GDM1 (cell line): ENCODE results near the gene DENND2A.
"Not testable (repeated sequence)": the region's sequence is repeated elsewhere in the genome, so short reads cannot be mapped to it uniquely, and the experiment has no call there.

Experiments used
- DNase-seq: peaks from one replicate; lab custom pipeline; 2025; lab: John Stamatoyannopoulos, UW

The DENND2A gene

GRCh38 chr7:140673063-140673773 is 32.6 kb upstream of the DENND2A start:
- peak; percentile 49 for DNase-seq

GRCh38 chr7:140672382-140673062 is 31.9 kb upstream of the DENND2A start, which contains the start of gene ADCK2:
Gene ADCK2, plus strand, starts transcription at chr7:140672945. Its CDS starts 386 bp downstream, at chr7:140673331.
- peak; percentile 49 for DNase-seq

GRCh38 chr7:140671966-140672365 is 31.4 kb upstream of the DENND2A start:
- no peak for DNase-seq

- DNase-seq: no peak
Measured at GRCh38 chr7:140670343-140670935, 29.8 kb upstream of the DENND2A start.

- not testable (repeated sequence) for DNase-seq
Measured at GRCh38 chr7:140669862-140670261, 29.2 kb upstream of the DENND2A start.

GRCh38 chr7:140669352-140669751 is 28.7 kb upstream of the DENND2A start:
- DNase-seq: no peak

- DNase-seq: no peak
Measured at GRCh38 chr7:140668641-140669040, 28.0 kb upstream of the DENND2A start.

- DNase-seq: no peak
Measured at GRCh38 chr7:140667476-140667875, 26.9 kb upstream of the DENND2A start.

- DNase-seq: not testable (repeated sequence)
Measured at GRCh38 chr7:140662938-140663337, 22.3 kb upstream of the DENND2A start.

- no peak for DNase-seq
Measured at GRCh38 chr7:140661124-140661523, 20.5 kb upstream of the DENND2A start.

GRCh38 chr7:140659856-140660255 is 19.2 kb upstream of the DENND2A start:
- no peak for DNase-seq

- no peak for DNase-seq
Measured at GRCh38 chr7:140657891-140658290, 17.3 kb upstream of the DENND2A start.

GRCh38 chr7:140656548-140657515 is 16.2 kb upstream of the DENND2A start:
- peak; percentile 48 for DNase-seq

- no peak for DNase-seq
Measured at GRCh38 chr7:140655511-140656408, 15.1 kb upstream of the DENND2A start.

- no peak for DNase-seq
Measured at GRCh38 chr7:140654661-140655060, 14.0 kb upstream of the DENND2A start.

GRCh38 chr7:140654109-140654387 is 13.4 kb upstream of the DENND2A start:
- DNase-seq: no peak

- no peak for DNase-seq
Measured at GRCh38 chr7:140653319-140654108, 12.9 kb upstream of the DENND2A start.

GRCh38 chr7:140650367-140650766 is 9.8 kb upstream of the DENND2A start:
- no peak for DNase-seq

- DNase-seq: no peak
Measured at GRCh38 chr7:140649556-140650205, 9.1 kb upstream of the DENND2A start.
